Ovary (tissue), 3 donors: ENCODE results near the gene CNNM2.

Experiments
- CTCF ChIP-seq, 3 donors: fragments of 450-650 bp in 2 of 3; fragments of 200-600 bp in 1 of 3; IDR thresholded peaks; one replicate each; pipeline versions ENCODE4 v1.5.1 to v1.8.0; 2016 to 2022; ENCODE audit warnings: antibody characterized with exemption in 3 of 3, mild to moderate bottlenecking in 1 of 3
- POLR2A ChIP-seq: fragments of 450-650 bp; IDR thresholded peaks from one replicate; pipeline ENCODE4 v1.6.1; 2017; ENCODE audit warnings: antibody characterized with exemption, mild to moderate bottlenecking, moderate library complexity
- donor health status: DM: no; HTN: no; CAD: no.

- no peak for TF ChIP-seq CTCF (IDR thresholded peaks at IDR 0.05)
- TF ChIP-seq POLR2A: no peak
These were observed 188.4 kb downstream of the CNNM2 start for GRCh38 chr10:103106539-103106938.
